ENCODE measurements around the gene CNOT1. TPM values are rescaled to one million over a fixed set of nuclear protein-coding genes. Genes with fewer than 3 reads are reported as not detected.

CNOT1 gene
- total and polyA plus RNA-seq, 7 experiments from 2014 or later = 81.2 to 249 (median 232) TPM

GRCh38 chr16:58548378-58548777 is 81.2 kb downstream of the CNOT1 start:
- Histone ChIP-seq H3K9me3 (ENCODE audit: control insufficient read depth in 2 of 3, low read length in 3 of 3) (no peaks in the 10 kb centered on the region), H3K27me3 (ENCODE audit: control insufficient read depth in 2 of 2, insufficient read depth in 2 of 2, low read length in 2 of 2) (no peaks in the 10 kb centered on the region), H3K4me3 (ENCODE audit: low read length) (no peak overlapping the region), H3K36me3 (ENCODE audit: control insufficient read depth in 2 of 3, insufficient read depth in 3 of 3, low read length in 3 of 3) (peaks cover 42 to 93% (median 66%) of the 10 kb centered on the region in 3 experiments), H3K4me1 (ENCODE audit: control insufficient read depth in 2 of 2, insufficient read depth in 2 of 2, low read length in 2 of 2) (no peaks in the 10 kb centered on the region), H3K27ac (ENCODE audit: low read depth, low read length) (no peak overlapping the region)
- ChIA-PET CTCF (no interaction called here), POLR2A (no interaction called here)
- H3K4me3 Mint-ChIP-seq = no peak overlapping the region
- peaks cover 0 to 17% (median 4%) of the 10 kb centered on the region in 7 donors for H3K4me1 Mint-ChIP-seq
- H3K36me3 Mint-ChIP-seq = peaks cover 12 to 60% (median 33%) of the 10 kb centered on the region in 5 donors
- intact Hi-C loops (cut with micrococcal nuclease) = no loop called here
- H3K9me3 Mint-ChIP-seq = no peaks in the 10 kb centered on the region
- DNase-seq = no peak
- H3K27ac Mint-ChIP-seq = peak overlapping the region in 5 of 9 donors; percentile 10 to 55 (median 36)
- ATAC-seq = no peak
- H3K27me3 Mint-ChIP-seq = no peaks in the 10 kb centered on the region

GRCh38 chr16:58543685-58544084 is 85.9 kb downstream of the CNOT1 start:
- peaks cover 39 to 92% (median 65%) of the 10 kb centered on the region in 3 experiments for H3K36me3 ChIP-seq (ENCODE audit: control insufficient read depth in 2 of 3, insufficient read depth in 3 of 3, low read length in 3 of 3)
- DNase-seq = no peak
- CTCF ChIA-PET = no interaction called here
- no peaks in the 10 kb centered on the region for H3K27me3 ChIP-seq (ENCODE audit: control insufficient read depth in 2 of 2, insufficient read depth in 2 of 2, low read length in 2 of 2)
- intact Hi-C loops (cut with micrococcal nuclease) = loop anchor here in 1 of 2 donors (5.0 kb wide), 1 partner anchor 34 kb away; no protein-coding TSS in a partner anchor
- no peaks in the 10 kb centered on the region for H3K9me3 ChIP-seq (ENCODE audit: control insufficient read depth in 2 of 3, low read length in 3 of 3)
- Mint-ChIP-seq H3K27ac (no peak overlapping the region), H3K4me3 (no peak overlapping the region), H3K9me3 (no peaks in the 10 kb centered on the region), H3K4me1 (peaks cover 0 to 13% (median 4%) of the 10 kb centered on the region in 7 donors), H3K36me3 (peaks cover 16 to 65% (median 36%) of the 10 kb centered on the region in 5 donors), H3K27me3 (no peaks in the 10 kb centered on the region)
- no peak overlapping the region for H3K27ac ChIP-seq (ENCODE audit: low read depth, low read length)
- POLR2A ChIA-PET = no interaction called here
- no peak for ATAC-seq
- no peak overlapping the region for H3K4me3 ChIP-seq (ENCODE audit: low read length)
- H3K4me1 ChIP-seq (ENCODE audit: control insufficient read depth in 2 of 2, insufficient read depth in 2 of 2, low read length in 2 of 2) = no peaks in the 10 kb centered on the region

GRCh38 chr16:58542291-58542690 is 87.3 kb downstream of the CNOT1 start:
- H3K27ac Mint-ChIP-seq = no peak overlapping the region
- no peaks in the 10 kb centered on the region for H3K9me3 Mint-ChIP-seq
- Histone ChIP-seq H3K36me3 (ENCODE audit: control insufficient read depth in 2 of 3, insufficient read depth in 3 of 3, low read length in 3 of 3) (peaks cover 52 to 93% (median 69%) of the 10 kb centered on the region in 3 experiments), H3K4me1 (ENCODE audit: control insufficient read depth in 2 of 2, insufficient read depth in 2 of 2, low read length in 2 of 2) (no peaks in the 10 kb centered on the region), H3K27me3 (ENCODE audit: control insufficient read depth in 2 of 2, insufficient read depth in 2 of 2, low read length in 2 of 2) (no peaks in the 10 kb centered on the region), H3K27ac (ENCODE audit: low read depth, low read length) (no peak overlapping the region), H3K9me3 (ENCODE audit: control insufficient read depth in 2 of 3, low read length in 3 of 3) (no peaks in the 10 kb centered on the region), H3K4me3 (ENCODE audit: low read length) (no peak overlapping the region)
- H3K27me3 Mint-ChIP-seq = no peaks in the 10 kb centered on the region
- DNase-seq (no peak), ATAC-seq (no peak)
- peaks cover 0 to 13% (median 4%) of the 10 kb centered on the region in 7 donors for H3K4me1 Mint-ChIP-seq
- intact Hi-C loops (cut with micrococcal nuclease) = loop anchor here in 1 of 2 donors (5.0 kb wide), 1 partner anchor 35 kb away; no protein-coding TSS in a partner anchor
- peaks cover 18 to 76% (median 45%) of the 10 kb centered on the region in 5 donors for H3K36me3 Mint-ChIP-seq
- ChIA-PET POLR2A (interaction anchor here (0.6 kb wide), 1 partner anchor 46 kb away, joined by 3 read pairs; no protein-coding TSS in a partner anchor), CTCF (no interaction called here)
- no peak overlapping the region for H3K4me3 Mint-ChIP-seq

- H3K36me3 Mint-ChIP-seq = peaks cover 15 to 77% (median 49%) of the 10 kb centered on the region in 5 donors
- H3K4me3 Mint-ChIP-seq = no peak overlapping the region
Measured at GRCh38 chr16:58541711-58542110, 87.9 kb downstream of the CNOT1 start.

GRCh38 chr16:58537124-58537906 is 92.3 kb downstream of the CNOT1 start:
- DNase-seq (no peak), ATAC-seq (no peak)
- no peak overlapping the region for H3K27ac ChIP-seq (ENCODE audit: low read depth, low read length)
- peaks cover 11 to 68% (median 48%) of the 10 kb centered on the region in 5 donors for H3K36me3 Mint-ChIP-seq
- H3K36me3 ChIP-seq (ENCODE audit: control insufficient read depth in 2 of 3, insufficient read depth in 3 of 3, low read length in 3 of 3) = peaks cover 35 to 95% (median 42%) of the 10 kb centered on the region in 3 experiments
- intact Hi-C loops (cut with micrococcal nuclease) = loop anchor here in 1 of 2 donors (2.0 kb wide), 1 partner anchor 21 kb away; no protein-coding TSS in a partner anchor
- H3K4me3 ChIP-seq (ENCODE audit: low read length) = no peak overlapping the region
- no peaks in the 10 kb centered on the region for H3K9me3 Mint-ChIP-seq
- no peaks in the 10 kb centered on the region for H3K27me3 ChIP-seq (ENCODE audit: control insufficient read depth in 2 of 2, insufficient read depth in 2 of 2, low read length in 2 of 2)
- no peaks in the 10 kb centered on the region for H3K27me3 Mint-ChIP-seq
- ChIA-PET POLR2A (interaction anchor here (0.6 kb wide), 1 partner anchor 1105 kb away, joined by 4 read pairs; no protein-coding TSS in a partner anchor), CTCF (no interaction called here)
- H3K4me1 Mint-ChIP-seq = peaks cover 0 to 11% (median 0%) of the 10 kb centered on the region in 7 donors
- H3K27ac Mint-ChIP-seq = no peak overlapping the region
- H3K4me3 Mint-ChIP-seq = no peak overlapping the region
- H3K4me1 ChIP-seq (ENCODE audit: control insufficient read depth in 2 of 2, insufficient read depth in 2 of 2, low read length in 2 of 2) = no peaks in the 10 kb centered on the region
- no peaks in the 10 kb centered on the region for H3K9me3 ChIP-seq (ENCODE audit: control insufficient read depth in 2 of 3, low read length in 3 of 3)

More at GRCh38 chr16:58541711-58542110, 87.9 kb downstream of the CNOT1 start:
- ChIA-PET POLR2A (interaction anchor here (0.6 kb wide), 1 partner anchor 46 kb away, joined by 3 read pairs; no protein-coding TSS in a partner anchor), CTCF (no interaction called here)
- intact Hi-C loops (cut with micrococcal nuclease) = loop anchor here in 1 of 2 donors (5.0 kb wide), 1 partner anchor 36 kb away; no protein-coding TSS in a partner anchor
- Histone ChIP-seq H3K9me3 (ENCODE audit: control insufficient read depth in 2 of 3, low read length in 3 of 3) (no peaks in the 10 kb centered on the region), H3K27me3 (ENCODE audit: control insufficient read depth in 2 of 2, insufficient read depth in 2 of 2, low read length in 2 of 2) (no peaks in the 10 kb centered on the region), H3K27ac (ENCODE audit: low read depth, low read length) (no peak overlapping the region), H3K4me3 (ENCODE audit: low read length) (no peak overlapping the region), H3K36me3 (ENCODE audit: control insufficient read depth in 2 of 3, insufficient read depth in 3 of 3, low read length in 3 of 3) (peaks cover 58 to 93% (median 67%) of the 10 kb centered on the region in 3 experiments), H3K4me1 (ENCODE audit: control insufficient read depth in 2 of 2, insufficient read depth in 2 of 2, low read length in 2 of 2) (no peaks in the 10 kb centered on the region)
- Mint-ChIP-seq H3K27me3 (no peaks in the 10 kb centered on the region), H3K27ac (no peak overlapping the region), H3K4me1 (peaks cover 0 to 13% (median 4%) of the 10 kb centered on the region in 7 donors), H3K9me3 (no peaks in the 10 kb centered on the region)
- DNase-seq = no peak
- ATAC-seq = no peak

- no peaks in the 10 kb centered on the region for H3K9me3 Mint-ChIP-seq
- H3K4me1 ChIP-seq (ENCODE audit: control insufficient read depth in 2 of 2, insufficient read depth in 2 of 2, low read length in 2 of 2) = no peaks in the 10 kb centered on the region
- no peaks in the 10 kb centered on the region for H3K9me3 ChIP-seq (ENCODE audit: control insufficient read depth in 2 of 3, low read length in 3 of 3)
- H3K4me1 Mint-ChIP-seq = peaks cover 0 to 11% (median 0%) of the 10 kb centered on the region in 7 donors
- H3K27ac ChIP-seq (ENCODE audit: low read depth, low read length) = no peak overlapping the region
- H3K27me3 Mint-ChIP-seq = no peaks in the 10 kb centered on the region
- H3K36me3 ChIP-seq (ENCODE audit: control insufficient read depth in 2 of 3, insufficient read depth in 3 of 3, low read length in 3 of 3) = peaks cover 42 to 95% (median 43%) of the 10 kb centered on the region in 3 experiments
- H3K27me3 ChIP-seq (ENCODE audit: control insufficient read depth in 2 of 2, insufficient read depth in 2 of 2, low read length in 2 of 2) = no peaks in the 10 kb centered on the region
- CTCF ChIA-PET = no interaction called here
- POLR2A ChIA-PET = no interaction called here
- DNase-seq (no peak), ATAC-seq (no peak)
- intact Hi-C loops (cut with micrococcal nuclease) = loop anchor here in 1 of 2 donors (2.0 kb wide), 1 partner anchor 23 kb away; no protein-coding TSS in a partner anchor
- no peak overlapping the region for H3K4me3 ChIP-seq (ENCODE audit: low read length)
- no peak overlapping the region for H3K4me3 Mint-ChIP-seq
- peaks cover 11 to 73% (median 56%) of the 10 kb centered on the region in 5 donors for H3K36me3 Mint-ChIP-seq
- no peak overlapping the region for H3K27ac Mint-ChIP-seq
Measured at GRCh38 chr16:58536278-58536677, 93.3 kb downstream of the CNOT1 start.
